GM06990 (cell line): Measurements from ENCODE around the gene LSM14A.

Source experiments
- DNase-seq: peaks from one replicate; pipeline ENCODE4 v3.0.0-alpha.2; 2011; ENCODE audit not compliant: insufficient read length; ENCODE audit errors: extremely low read depth
- H3K27me3 ChIP-seq: replicated peaks from 2 replicates; pipeline ENCODE4 v1.6.0; 2011; ENCODE audit warnings: low read length; ENCODE audit not compliant: control insufficient read depth, insufficient read depth
- H3K36me3 ChIP-seq: 2 replicates; pipeline ENCODE4 v1.5.1; 2011; ENCODE audit warnings: low read length; ENCODE audit not compliant: control insufficient read depth, insufficient read depth
- H3K4me3 ChIP-seq: replicated peaks from 2 replicates; pipeline ENCODE4 v1.5.1; 2011; ENCODE audit warnings: low read depth, mild to moderate bottlenecking, control low read depth, low read length
- CTCF ChIP-seq: IDR thresholded peaks from 2 replicates; pipeline ENCODE4 v1.5.1; 2011; ENCODE audit warnings: low read length, control low read depth, mild to moderate bottlenecking, inconsistent platforms; ENCODE audit not compliant: insufficient read depth, poor library complexity, severe bottlenecking

LSM14A gene

GRCh38 chr19:34171877-34172660 is at the start of gene LSM14A:
Gene LSM14A (plus strand): TSS chr19:34172504. CDS start chr19:34172643, 139 bp downstream.
- no peak for TF ChIP-seq CTCF
- no peaks in the 10 kb centered on the region for H3K36me3 ChIP-seq
- DNase-seq, result peak; percentile 90
- H3K4me3 ChIP-seq, result peak within 1 kb of the TSS; percentile 93
- H3K27me3 ChIP-seq, result no peaks in the 10 kb centered on the region

GRCh38 chr19:34124828-34125227 is 47.5 kb upstream of the LSM14A start:
- no peak for DNase-seq
- TF ChIP-seq CTCF, result no peak

DNA sequence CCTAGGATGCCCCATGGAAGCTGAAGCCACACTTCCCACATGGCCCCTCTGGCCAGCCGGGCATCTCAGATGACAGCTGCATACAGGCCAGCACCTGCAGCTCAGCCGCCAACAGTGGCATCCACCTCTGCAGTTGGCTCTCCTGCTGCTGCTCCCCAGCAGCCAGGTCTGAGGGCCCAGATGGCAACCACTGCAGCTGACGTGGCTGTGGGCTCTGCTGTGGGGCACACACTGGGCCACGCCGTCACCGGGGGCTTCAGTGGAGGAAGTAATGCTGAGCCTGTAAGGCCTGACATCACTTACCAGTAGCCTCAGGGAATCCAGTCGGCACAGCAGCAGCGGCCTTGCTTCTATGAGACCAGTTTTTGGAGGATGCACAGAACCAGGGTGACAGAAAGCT is 45.3 kb upstream of the LSM14A start:
- Histone ChIP-seq H3K4me3 (no peak overlapping the region), H3K27me3 (no peaks in the 10 kb centered on the region), H3K36me3 (no peaks in the 10 kb centered on the region)
- DNase-seq, result no peak
- no peak for TF ChIP-seq CTCF

More at GRCh38 chr19:34124828-34125227, 47.5 kb upstream of the LSM14A start:
- Histone ChIP-seq H3K27me3 (no peaks in the 10 kb centered on the region), H3K36me3 (no peaks in the 10 kb centered on the region), H3K4me3 (no peak overlapping the region)

GRCh38 chr19:34127684-34128189 is 44.6 kb upstream of the LSM14A start:
- no peaks in the 10 kb centered on the region for H3K27me3 ChIP-seq
- no peak overlapping the region for H3K4me3 ChIP-seq
- H3K36me3 ChIP-seq, result no peaks in the 10 kb centered on the region
- no peak for DNase-seq
- no peak for TF ChIP-seq CTCF

DNA sequence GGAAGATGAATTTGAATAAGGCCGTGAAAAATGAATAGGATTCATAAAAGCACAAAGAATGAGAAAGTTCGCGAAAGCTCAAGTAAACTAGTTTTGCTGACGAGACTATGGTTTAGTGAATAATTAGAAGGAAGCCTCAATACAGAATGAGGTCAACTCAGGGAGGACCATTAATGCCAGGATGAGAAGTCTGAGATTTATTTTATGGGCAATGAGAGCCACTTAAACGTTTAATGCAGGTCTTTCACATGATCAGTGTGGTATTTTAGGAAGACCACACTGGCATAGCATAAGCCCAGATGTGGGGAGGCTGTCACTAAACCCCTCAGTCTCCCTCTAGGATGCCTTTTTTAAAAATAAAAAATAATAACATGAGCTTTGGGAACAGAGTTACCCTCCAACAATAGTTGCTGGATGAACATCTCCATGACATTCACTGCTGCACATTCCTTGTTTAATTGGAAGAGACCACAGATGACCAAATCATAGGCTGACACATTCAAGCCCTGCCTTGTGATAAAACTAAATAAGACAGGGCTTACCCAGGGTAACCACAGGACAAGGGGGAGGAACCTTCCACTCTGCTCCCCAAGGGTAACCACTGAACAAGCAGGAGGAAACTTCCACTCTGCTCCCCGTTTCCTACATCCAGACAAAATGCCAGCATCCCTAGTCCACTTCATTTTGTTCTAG is 43.6 kb upstream of the LSM14A start:
- no peak overlapping the region for H3K4me3 ChIP-seq
- TF ChIP-seq CTCF, result no peak
- H3K27me3 ChIP-seq, result no peaks in the 10 kb centered on the region
- no peak for DNase-seq
- H3K36me3 ChIP-seq, result no peaks in the 10 kb centered on the region
